HG03460 (cell line): Measurements from ENCODE around the gene KRT10.

Experiments used
- ATAC-seq: cut with Tn5 transposase; IDR thresholded peaks from one replicate; pipeline ENCODE4 v1.9.1; 2021; ENCODE audit not compliant: unreplicated experiment

KRT10 gene

DNA sequence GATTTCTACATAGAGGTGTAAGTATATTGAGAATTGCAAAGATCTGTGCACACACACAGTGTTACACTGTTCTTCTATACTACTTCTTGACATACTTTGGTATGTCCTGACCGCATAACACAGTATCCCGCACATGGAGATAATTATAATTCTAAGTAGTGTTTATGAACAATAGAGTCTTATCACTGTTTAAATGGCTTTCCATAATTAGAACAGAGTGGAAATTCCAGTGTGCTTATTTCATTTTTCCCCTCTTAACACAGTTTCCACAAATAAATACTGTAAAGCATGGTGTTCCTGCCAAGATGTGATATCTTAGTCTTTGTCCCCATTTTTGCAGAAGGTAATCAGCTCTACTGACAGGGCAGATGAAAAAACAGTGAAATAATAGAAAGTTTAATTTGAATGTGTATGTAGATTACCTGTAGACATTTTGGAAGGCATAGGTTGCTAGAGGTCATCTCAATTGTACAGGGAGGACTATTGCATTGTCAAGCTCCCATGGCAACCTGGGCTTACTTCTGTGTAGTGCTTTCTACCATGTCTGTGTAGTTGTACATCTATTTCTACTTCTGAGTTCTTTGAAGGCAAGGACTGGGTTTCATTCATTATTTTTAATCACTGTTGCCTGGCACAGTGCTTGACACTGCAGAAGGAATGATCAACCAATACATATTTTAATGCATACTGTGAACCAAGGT is 12.5 kb downstream of the KRT10 start:
- no peak for ATAC-seq

GRCh38 chr17:40806131-40806530 is 16.3 kb downstream of the KRT10 start:
- ATAC-seq: no peak

GRCh38 chr17:40803617-40804082 is 18.8 kb downstream of the KRT10 start:
- ATAC-seq: no peak

GRCh38 chr17:40801157-40801556 is 21.3 kb downstream of the KRT10 start:
- no peak for ATAC-seq

DNA sequence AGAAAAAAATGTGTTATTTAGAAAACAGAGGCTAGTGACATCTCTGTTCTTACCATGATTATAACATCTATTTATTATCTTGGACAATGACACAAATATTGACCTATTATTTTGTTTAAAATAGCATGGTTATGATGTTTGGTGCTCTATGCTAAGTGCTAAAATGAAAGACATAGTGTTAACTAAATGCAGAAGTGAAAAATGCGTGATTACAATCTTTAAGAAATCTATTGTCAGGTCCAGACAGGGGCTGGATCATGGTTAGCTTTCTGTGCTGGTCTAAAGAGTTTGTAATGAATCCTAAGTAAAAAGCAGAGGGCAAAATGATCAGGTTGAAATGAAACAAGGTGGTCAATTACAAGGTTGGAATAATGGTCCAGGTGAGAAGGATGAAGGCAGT is 22.0 kb downstream of the KRT10 start:
- no peak for ATAC-seq

DNA sequence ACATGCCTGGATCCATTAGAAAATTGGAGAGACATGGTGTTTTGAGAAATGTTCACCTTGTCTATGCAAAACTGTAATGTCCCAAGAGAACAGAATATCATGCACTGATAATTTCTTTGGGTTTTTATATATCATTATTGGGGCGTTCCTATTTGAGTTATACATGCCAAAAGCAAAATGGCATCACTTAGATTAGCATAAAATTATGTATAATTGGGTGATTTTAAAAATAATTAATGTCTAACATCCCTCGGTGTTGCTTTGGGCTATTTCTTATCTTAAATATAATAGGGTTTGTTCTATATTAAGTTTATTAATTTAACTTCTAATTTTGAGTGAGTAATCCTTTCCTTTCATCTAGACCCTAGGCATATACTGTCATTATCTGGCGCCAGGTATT is 22.6 kb downstream of the KRT10 start, which contains the start of gene KRT28:
Gene KRT28, minus strand, starts transcription at position 101 of the 400 bp plus-strand sequence. Its CDS starts 66 bp downstream, at position 35.
- no peak for ATAC-seq

GRCh38 chr17:40796846-40797245 is 25.6 kb downstream of the KRT10 start:
- no peak for ATAC-seq

GRCh38 chr17:40795019-40795667 is 27.3 kb downstream of the KRT10 start:
- no peak for ATAC-seq

DNA sequence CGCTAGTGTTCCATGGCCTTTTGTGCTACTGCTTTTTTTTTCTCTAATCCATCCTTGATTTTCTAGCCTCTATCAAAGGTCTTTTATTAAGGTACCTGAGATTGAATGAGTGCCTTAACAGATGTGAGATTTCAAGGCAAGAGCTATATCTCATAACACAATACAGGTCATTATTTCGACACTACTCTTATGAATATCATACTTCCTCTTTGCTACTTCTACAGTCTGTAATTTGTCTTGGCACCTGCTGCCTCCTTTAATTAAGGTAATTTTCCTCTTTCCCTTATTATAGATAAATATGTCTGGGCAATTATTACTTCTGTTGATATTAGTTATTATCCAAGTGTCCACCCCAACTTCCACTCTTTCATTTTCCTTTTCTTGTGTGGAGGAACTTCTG is 27.9 kb downstream of the KRT10 start:
- no peak for ATAC-seq

GRCh38 chr17:40793832-40794231 is 28.6 kb downstream of the KRT10 start:
- no peak for ATAC-seq

DNA sequence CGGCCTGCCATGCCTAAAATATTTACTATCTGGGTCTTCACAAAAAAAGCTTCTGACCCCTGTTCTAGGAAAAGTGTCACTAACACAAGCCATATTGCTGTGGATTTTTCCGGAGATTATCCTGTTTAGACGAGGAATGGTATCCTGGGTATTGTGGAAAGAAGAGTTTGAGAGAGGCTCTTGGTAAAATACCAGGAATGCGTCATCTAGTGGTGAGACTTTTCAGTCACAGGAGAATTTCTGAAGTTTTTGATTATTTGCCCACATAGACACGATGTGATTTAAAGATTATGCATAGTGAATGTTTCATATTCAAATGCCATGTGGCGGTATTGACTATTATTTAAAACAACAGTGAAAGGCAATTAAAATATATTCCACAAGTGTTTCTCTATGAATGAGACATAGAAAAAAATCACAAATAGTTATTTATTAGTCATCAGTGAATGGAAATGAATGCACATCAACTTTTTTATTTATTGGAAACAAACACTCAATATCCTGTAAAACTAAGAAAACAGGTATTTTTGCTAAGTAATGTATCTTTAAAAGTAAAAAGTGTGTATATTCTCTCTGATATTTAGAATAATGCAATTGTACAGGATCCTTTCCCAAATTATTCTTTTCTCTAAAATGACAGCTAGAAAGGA is 30.5 kb downstream of the KRT10 start:
- ATAC-seq: no peak

- no peak for ATAC-seq
Observed at GRCh38 chr17:40791111-40791510, 31.3 kb downstream of the KRT10 start.

GRCh38 chr17:40782450-40782849 is 40.0 kb downstream of the KRT10 start, which contains the start of gene KRT27:
Gene KRT27, minus strand, starts transcription at chr17:40782550. Its CDS starts 57 bp downstream, at chr17:40782493.
- no peak for ATAC-seq

GRCh38 chr17:40779181-40779909 is 43.1 kb downstream of the KRT10 start:
- ATAC-seq: no peak

DNA sequence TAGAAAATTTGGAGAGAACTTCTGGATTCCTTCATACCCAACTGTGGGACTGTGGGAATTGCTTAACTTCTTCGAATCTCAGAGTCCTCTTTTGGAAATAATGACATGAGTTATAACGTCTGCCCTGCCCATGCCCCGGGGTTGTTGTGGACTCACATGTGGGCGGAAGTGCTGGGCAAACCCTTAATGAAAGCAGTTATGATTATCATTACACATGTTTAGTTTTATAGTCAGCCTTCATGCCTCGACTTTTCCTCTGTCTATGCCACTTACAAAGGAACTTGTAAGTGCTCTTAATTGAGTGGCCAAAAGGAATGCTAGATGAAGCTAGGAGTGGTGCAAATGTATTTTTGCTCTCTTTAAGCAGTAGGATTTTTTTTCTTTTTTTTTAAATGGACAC is 44.0 kb downstream of the KRT10 start:
- no peak for ATAC-seq

DNA sequence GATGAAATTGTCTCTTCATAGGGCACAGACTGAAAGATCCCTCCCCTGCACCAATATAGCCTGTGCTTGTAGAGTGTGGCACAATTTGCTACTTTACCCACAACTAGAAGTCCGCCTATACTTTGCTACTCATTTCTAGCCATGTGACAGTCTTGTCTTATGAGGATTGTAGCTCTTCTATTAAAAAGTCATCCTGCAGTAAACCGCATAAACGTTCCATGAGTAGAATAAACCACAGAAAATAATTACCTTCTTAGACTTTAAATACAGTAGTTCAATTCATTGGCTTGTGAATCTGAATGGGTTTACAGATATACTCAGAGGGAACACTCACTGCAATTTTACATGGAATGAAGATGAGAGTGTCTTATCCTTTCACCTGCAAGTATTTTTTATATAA is 44.4 kb downstream of the KRT10 start:
- no peak for ATAC-seq

GRCh38 chr17:40777459-40777858 is 45.0 kb downstream of the KRT10 start:
- ATAC-seq: no peak

DNA sequence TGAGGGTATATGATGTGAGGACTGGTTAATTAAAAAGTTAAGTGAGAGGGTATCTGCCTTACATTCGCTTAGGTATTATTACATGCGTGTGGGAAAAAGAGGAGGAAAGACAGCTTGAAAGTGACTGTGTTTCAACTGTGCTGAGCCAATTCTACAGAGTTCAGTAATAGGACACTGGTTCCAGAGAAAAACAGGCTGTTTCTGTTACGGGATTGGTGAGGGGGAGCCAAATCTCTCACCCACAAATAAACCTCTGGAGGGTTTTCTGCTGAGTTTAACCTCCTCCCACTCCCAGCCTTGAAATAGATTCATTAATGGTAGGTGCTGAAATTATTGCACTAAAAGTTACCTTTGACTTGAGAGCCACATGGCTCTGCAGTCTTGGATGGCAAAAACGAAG is 46.5 kb downstream of the KRT10 start:
- no peak for ATAC-seq

- no peak for ATAC-seq
Observed at GRCh38 chr17:40772101-40772500, 50.3 kb downstream of the KRT10 start, which contains the start of gene KRT26. Gene KRT26, minus strand, starts transcription at chr17:40772201. Its CDS starts 88 bp downstream, at chr17:40772113.
